SU-DHL-6 (cell line): ENCODE measurements around the gene PKHD1.

Experiments used
- CTCF ChIP-seq: fragments of 200-600 bp; sonication (generic); IDR thresholded peaks from one replicate; pipeline ENCODE4 v1.5.1; 2017; ENCODE audit warnings: antibody characterized with exemption, mild to moderate bottlenecking, low read length, moderate library complexity; ENCODE audit not compliant: insufficient read depth, poor library complexity, severe bottlenecking
- EZH2phosphoT487 ChIP-seq: fragments of 200-600 bp; sonication (generic), shearing (Covaris generic); conservative IDR thresholded peaks from 2 replicates; pipeline ENCODE4 v1.6.1; 2018; ENCODE audit warnings: mild to moderate bottlenecking, antibody characterized with exemption, low read length, moderate library complexity, mixed read lengths

GRCh38 chr6:52046456-52046855 is 41.0 kb downstream of the PKHD1 start:
- TF ChIP-seq CTCF (no peak), EZH2phosphoT487 (no peak)
